ENCODE measurements around the gene CPO. TPM values are rescaled to one million over a fixed set of nuclear protein-coding genes. Genes with fewer than 3 reads are reported as not detected.

The CPO gene
- total RNA-seq, 4 donors from 2014 or later: 0.26 to 1.1 (median 0.48) TPM

GRCh38 chr2:206935991-206936842, 3.1 kb upstream of the CPO start:
- Histone ChIP-seq H3K9me3 (peaks cover 0 to 3% (median 0%) of the 10 kb centered on the region in 3 donors), H3K4me3 (no peak overlapping the region), H3K27ac (no peak overlapping the region), H3K27me3 (no peaks in the 10 kb centered on the region), H3K4me1 (no peaks in the 10 kb centered on the region), H3K36me3 (no peaks in the 10 kb centered on the region)
- ATAC-seq: no peak
- TF ChIP-seq CTCF (IDR thresholded peaks at IDR 0.05 in 4 of 5, conservative IDR thresholded peaks at IDR 0.05 in 1 of 5) (no peak), POLR2A (IDR thresholded peaks at IDR 0.05) (no peak)
- intact Hi-C loops (cut with DNase I; ENCODE audit: low total_unique reads): no loop called here
- DNase-seq: no peak
- in situ Hi-C loops (cut with MboI; ENCODE audit: low sequenced_read_pairs in 4 of 4): no loop called here

- Histone ChIP-seq H3K4me1 (no peaks in the 10 kb centered on the region), H3K4me3 (no peak overlapping the region), H3K27ac (no peak overlapping the region), H3K36me3 (no peaks in the 10 kb centered on the region), H3K27me3 (no peaks in the 10 kb centered on the region), H3K9me3 (no peaks in the 10 kb centered on the region)
- ATAC-seq (no peak), DNase-seq (no peak)
- intact Hi-C loops (cut with DNase I; ENCODE audit: low total_unique reads) (no loop called here), in situ Hi-C loops (cut with MboI; ENCODE audit: low sequenced_read_pairs in 4 of 4) (no loop called here)
- no peak for TF ChIP-seq CTCF (IDR thresholded peaks at IDR 0.05 in 4 of 5, conservative IDR thresholded peaks at IDR 0.05 in 1 of 5)
- no peak for TF ChIP-seq POLR2A (IDR thresholded peaks at IDR 0.05)
Observed at GRCh38 chr2:206936843-206937230, 2.5 kb upstream of the CPO start.

GRCh38 chr2:206937555-206937954, 1.8 kb upstream of the CPO start:
- intact Hi-C loops (cut with DNase I; ENCODE audit: low total_unique reads) (no loop called here), in situ Hi-C loops (cut with MboI; ENCODE audit: low sequenced_read_pairs in 4 of 4) (no loop called here)
- H3K36me3 ChIP-seq: no peaks in the 10 kb centered on the region
- no peak overlapping the region for H3K27ac ChIP-seq
- ATAC-seq (no peak), DNase-seq (no peak)
- no peak overlapping the region for H3K4me3 ChIP-seq
- no peak for TF ChIP-seq POLR2A (IDR thresholded peaks at IDR 0.05)
- no peak for TF ChIP-seq CTCF (IDR thresholded peaks at IDR 0.05 in 4 of 5, conservative IDR thresholded peaks at IDR 0.05 in 1 of 5)
- no peaks in the 10 kb centered on the region for H3K9me3 ChIP-seq
- H3K27me3 ChIP-seq: no peaks in the 10 kb centered on the region
- H3K4me1 ChIP-seq: no peaks in the 10 kb centered on the region

GRCh38 chr2:206940546-206940945, 1.2 kb downstream of the CPO start:
- H3K4me1 ChIP-seq: no peaks in the 10 kb centered on the region
- no peaks in the 10 kb centered on the region for H3K36me3 ChIP-seq
- no peak for TF ChIP-seq POLR2A (IDR thresholded peaks at IDR 0.05)
- no peak for TF ChIP-seq CTCF (IDR thresholded peaks at IDR 0.05 in 4 of 5, conservative IDR thresholded peaks at IDR 0.05 in 1 of 5)
- H3K9me3 ChIP-seq: no peaks in the 10 kb centered on the region
- no peak overlapping the region for H3K27ac ChIP-seq
- in situ Hi-C loops (cut with MboI; ENCODE audit: low sequenced_read_pairs in 4 of 4) (no loop called here), intact Hi-C loops (cut with DNase I; ENCODE audit: low total_unique reads) (no loop called here)
- no peak overlapping the region for H3K4me3 ChIP-seq
- H3K27me3 ChIP-seq: no peaks in the 10 kb centered on the region
- no peak for ATAC-seq
- no peak for DNase-seq
